HG03521 (cell line): Measurements from ENCODE around the gene ZCCHC7.

Source experiments
- ATAC-seq: cut with Tn5 transposase; IDR thresholded peaks from one replicate; pipeline ENCODE4 v1.9.1; 2021; ENCODE audit warnings: mild to moderate bottlenecking, moderate library complexity; ENCODE audit not compliant: unreplicated experiment

The ZCCHC7 gene

GRCh38 chr9:37328556-37329227 is 208.3 kb downstream of the ZCCHC7 start:
- no peak for ATAC-seq

GRCh38 chr9:37329576-37329975 is 209.2 kb downstream of the ZCCHC7 start:
- ATAC-seq: no peak

- no peak for ATAC-seq
These were observed 211.5 kb downstream of the ZCCHC7 start for GRCh38 chr9:37331871-37332270.

- ATAC-seq: no peak
These were observed 212.2 kb downstream of the ZCCHC7 start for GRCh38 chr9:37332578-37332977.

DNA sequence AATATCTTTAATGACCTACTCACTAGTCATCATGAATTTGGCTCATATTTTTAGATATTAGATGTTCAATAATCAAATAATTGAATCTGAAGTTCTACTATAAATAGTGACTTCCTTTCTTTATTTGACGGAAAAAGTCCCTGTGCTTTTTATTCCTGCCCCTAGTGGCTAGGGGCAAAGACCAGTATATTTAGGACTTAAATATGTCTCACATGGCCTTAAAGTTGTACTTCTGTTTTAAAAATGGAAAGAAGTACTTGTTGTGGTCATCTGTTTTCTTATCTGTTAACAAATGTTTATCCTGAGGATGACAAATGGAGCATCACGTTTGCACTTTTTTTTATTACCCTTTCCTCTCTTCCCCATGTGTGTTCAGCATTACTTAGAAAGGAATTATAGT is 212.9 kb downstream of the ZCCHC7 start:
- ATAC-seq: no peak

DNA sequence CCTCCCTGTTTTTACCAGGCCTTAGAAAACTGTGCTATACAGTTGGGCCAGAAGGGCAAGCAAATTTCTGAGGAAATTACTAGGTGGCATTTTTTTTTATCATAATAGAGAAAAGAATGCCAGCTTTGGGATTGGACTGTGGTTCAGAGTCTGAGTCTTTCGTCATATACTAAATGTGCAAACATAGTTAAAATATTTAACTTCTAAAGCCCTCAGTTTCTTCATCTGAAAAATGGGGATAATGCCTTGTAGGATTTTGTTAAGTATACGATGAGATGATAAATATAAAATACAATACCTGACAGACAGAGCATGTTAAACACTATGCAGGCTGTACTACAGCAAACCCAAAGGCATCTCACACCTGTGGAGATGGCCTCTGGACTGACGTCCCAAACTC is 214.9 kb downstream of the ZCCHC7 start:
- no peak for ATAC-seq

DNA sequence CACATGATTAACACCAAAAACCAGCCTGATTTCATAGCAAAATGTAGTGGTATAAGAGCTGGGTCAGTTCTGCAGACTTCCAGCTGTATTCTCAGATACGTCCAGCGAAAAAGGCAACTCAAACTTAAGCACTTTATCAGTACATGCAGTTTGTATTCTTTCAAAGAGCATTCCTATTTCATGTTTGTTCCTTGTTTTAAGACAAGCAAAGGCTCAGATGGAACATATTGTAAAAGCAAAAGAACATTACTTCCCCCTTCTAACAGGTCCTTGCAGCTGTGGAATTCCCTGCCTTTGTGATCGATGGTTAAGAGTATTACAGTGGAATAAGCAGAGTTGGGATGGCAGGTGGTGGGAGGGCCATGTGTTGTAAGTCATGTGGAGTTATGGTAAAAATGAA is 215.8 kb downstream of the ZCCHC7 start:
- no peak for ATAC-seq

- no peak for ATAC-seq
These were observed 217.0 kb downstream of the ZCCHC7 start for GRCh38 chr9:37337301-37337890.

- no peak for ATAC-seq
These were observed 217.8 kb downstream of the ZCCHC7 start for GRCh38 chr9:37338218-37338617.

GRCh38 chr9:37339923-37340322 is 219.5 kb downstream of the ZCCHC7 start:
- ATAC-seq: no peak

DNA sequence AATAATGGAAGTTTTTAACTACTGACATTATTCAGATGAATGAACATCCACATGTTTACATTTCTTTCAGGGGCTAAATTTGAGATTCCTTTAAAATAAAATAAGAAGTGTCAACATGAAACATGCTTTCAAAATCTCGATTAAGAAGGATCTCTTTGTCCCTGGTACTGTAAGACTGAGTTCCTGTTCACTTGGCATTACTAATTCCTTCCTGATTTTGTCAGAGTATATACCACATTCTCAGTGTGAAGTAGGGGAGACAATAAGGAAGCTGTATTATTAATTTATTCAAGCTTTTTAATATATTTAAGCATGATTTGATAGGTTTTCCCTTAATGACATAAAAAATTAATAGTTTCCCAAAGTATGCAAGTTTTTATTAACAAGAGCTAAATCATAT is 220.6 kb downstream of the ZCCHC7 start:
- ATAC-seq: no peak

DNA sequence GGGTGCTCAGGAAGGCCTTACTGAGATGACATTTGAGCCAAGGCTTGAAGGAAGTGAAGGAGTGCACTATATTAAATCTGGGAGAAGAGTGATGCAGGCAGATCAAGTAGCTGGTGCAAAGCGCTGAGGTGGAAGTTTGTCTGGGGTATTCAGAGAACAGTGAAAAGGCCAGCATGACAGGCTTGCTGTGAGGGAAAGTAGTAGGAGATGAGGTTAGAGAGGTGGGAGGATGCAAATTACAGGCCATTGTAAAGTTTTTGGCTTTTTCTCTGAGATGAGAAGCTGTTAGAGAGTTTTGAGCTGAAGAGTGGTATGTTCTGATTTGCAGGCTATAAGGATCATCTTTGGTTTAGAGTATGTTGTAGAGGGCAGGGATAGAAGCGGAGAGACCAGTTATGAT is 221.3 kb downstream of the ZCCHC7 start:
- ATAC-seq: no peak

DNA sequence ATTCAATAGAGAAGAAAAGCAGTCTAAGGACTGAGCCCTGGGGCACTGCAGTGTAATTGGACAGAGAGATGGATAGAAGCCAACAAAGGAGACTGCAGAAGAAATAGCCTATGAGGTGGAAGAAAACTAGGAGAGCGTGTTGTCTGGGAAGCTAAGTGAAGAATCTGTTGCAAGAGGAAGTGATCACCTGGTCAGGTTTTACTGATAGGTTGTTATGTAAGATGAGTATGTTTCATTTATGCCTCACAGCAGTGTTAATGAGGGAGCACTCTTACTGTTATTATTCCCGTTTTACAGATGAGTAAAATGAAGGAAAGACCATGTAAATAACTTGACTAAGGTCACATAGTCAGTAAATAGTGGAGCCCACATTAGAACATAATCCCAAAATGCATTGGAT is 222.1 kb downstream of the ZCCHC7 start:
- ATAC-seq: no peak

GRCh38 chr9:37342895-37343294 is 222.5 kb downstream of the ZCCHC7 start:
- ATAC-seq: no peak

DNA sequence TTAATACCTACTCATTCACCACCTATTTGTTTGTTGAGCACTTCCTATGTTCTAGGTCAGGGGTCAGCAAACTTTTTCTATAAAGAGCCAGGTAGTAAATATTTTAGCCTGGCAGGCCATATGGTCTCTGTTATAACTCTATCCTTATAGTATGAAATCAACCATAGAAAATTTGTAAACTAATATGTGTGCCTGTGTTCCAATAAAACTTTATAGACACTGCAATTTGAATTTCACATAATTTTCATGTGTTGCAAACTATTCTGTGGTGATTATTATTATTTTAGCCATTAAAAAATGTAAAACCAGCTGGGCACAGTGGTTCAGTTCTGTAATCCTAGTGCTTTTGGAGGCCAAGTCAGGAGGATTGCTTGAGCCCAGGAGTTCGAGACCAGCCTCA is 223.3 kb downstream of the ZCCHC7 start:
- no peak for ATAC-seq

- ATAC-seq: no peak
These were observed 224.7 kb downstream of the ZCCHC7 start for GRCh38 chr9:37345038-37345437.

GRCh38 chr9:37348917-37349316 is 228.5 kb downstream of the ZCCHC7 start:
- ATAC-seq: no peak

DNA sequence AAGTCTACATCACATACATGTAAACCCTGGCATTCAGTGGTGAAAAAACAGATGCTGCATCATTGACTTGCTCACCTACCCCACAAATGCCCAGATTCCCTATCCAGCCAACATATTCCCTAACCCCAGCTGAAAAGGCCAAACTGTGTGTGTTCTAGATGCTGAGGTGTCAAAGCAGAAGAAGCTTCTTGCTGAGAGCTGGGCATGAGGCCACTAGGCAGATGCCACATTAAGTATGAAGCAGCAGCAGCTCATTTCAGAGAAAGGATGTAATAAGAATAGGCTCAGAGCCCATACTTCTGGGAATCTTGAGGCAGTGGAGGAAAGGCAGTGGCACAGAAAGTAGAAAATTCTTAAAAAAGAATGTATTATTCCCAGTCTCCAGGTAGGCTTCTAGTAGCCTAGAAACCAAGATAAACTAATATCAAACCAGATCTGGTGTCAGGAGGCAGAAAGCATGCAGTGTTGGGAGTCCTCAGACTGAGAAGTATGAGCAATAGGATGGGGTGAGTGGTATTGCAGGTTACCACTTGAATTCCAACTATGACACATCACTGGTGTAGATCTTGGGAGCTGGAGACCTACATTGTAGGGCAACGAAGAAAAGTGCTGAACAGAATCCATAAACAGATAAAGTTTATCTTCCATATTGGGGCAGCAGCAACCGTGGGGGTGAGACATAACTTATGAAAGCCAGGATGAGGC is 230.3 kb downstream of the ZCCHC7 start:
- no peak for ATAC-seq

DNA sequence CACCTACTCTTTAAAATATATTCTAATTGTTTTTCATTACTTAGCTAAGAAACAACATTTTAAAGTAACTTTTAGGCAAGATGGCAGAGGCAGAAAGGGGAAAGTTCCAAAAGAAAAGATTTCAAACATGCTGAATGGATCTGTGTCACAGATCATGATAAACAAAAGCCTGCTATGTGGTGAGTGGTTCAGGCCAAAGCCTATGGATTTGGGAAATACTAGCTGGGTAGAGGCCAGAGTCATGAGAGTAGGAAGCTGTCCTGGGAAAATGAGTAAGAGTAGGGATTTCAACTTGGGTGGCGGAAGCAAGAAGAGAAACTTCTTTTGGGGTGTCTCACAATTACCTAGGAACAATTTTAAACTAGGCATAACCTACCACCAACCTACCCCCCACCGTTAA is 233.4 kb downstream of the ZCCHC7 start:
- ATAC-seq: no peak

DNA sequence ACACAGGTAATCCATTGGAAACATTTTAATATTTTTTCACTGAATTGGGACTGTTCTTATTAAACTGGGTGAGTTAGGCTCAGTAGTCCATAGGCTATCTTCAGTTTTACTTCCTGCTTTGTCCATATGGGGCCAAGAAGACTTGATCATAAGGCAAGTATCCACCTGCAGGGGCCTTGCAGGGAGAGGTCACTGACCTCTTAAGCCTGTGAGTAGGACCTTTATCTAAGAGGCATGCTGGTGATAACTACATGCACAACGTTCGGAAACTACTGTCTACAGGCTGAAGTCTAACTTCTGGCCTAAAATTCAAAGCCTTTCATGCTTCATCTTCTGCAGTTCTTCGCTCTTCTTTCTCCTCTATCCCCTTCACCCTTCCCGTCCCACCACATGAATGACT is 242.1 kb downstream of the ZCCHC7 start:
- no peak for ATAC-seq

DNA sequence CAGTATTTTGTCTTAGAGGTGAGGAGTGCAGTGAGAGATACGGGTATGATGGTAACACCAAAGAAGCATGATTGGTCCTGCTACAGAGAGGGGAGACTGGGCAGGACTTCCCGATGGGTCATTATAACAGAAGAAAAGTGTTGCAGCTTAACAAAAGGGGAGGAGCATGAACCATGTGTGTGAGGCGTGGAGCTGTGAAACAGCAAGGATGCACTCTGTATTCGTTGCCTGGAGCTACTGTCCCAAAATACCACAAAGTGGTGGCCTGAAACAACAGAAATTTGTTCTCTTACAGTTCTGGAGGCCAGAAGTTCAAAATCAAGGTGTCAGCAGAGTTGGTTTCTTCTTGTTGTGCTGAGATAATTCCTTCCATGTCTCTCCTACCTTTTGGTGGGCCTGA is 242.8 kb downstream of the ZCCHC7 start:
- ATAC-seq: no peak

DNA sequence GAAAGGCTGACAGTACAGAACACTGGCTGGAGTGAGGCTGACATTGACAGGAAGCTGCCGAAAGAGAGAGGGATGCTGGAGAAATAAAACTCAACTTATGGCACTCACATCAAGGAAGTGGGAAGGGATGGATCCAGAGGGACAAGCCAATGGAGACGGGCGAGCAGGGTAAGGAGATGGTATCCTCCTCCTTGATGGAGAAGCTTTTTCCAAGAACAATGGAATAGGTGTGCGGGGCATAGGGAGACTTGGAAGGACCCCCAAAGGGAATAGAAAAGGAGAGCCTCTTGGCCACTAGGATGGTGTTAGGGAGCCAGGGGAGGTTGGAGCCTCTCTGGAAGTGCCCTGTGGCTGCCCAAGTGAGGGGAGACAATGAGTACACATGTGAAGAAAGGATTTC is 243.8 kb downstream of the ZCCHC7 start:
- no peak for ATAC-seq
